ENCODE results near the gene ZNF778.

ZNF778 gene

DNA sequence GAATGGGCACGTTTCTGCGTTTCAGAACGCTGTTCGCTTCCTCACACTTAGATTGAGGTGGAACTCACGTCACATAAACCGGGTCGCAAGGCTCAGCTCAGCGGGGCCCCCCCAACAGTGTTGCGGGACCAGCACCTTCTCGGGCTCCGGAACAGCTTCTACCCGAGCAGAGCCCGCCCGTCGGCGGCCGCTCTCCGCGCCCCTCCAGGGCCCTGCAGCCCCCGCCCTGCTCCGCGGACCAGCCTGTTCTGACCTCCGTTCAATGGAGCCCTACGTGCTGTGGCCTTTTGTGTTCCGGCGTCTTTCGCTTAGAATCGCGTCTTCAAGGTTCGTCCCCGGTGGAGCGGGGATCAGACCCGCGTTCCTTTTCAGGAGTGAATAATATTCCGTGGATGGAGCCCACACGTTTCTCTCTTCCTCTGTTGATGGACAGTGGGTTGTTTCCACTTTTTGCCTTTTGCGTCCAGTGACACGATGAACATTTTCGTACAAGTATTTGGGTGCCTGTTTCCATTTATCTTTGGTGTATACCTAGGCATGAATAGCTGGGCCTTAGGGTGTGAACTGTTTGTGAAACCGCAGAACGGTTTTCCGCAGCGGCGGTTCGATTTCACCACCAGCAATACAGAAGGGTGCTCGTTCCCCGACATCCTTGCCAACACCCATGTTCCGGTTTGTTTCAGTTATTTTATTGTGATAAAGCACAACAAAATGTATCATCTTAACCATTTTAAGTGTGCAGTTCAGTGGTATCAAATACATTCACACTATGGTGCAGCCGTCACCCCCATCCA is 14.9 kb upstream of the ZNF778 start:
- TF ChIP-seq POLR2A (IDR thresholded peaks at IDR 0.05; ENCODE audit: low read depth, low read length) = no peak
- no peak for FAIRE-seq
- no peak for DNase-seq (ENCODE audit: insufficient read length, low spot score)

DNA sequence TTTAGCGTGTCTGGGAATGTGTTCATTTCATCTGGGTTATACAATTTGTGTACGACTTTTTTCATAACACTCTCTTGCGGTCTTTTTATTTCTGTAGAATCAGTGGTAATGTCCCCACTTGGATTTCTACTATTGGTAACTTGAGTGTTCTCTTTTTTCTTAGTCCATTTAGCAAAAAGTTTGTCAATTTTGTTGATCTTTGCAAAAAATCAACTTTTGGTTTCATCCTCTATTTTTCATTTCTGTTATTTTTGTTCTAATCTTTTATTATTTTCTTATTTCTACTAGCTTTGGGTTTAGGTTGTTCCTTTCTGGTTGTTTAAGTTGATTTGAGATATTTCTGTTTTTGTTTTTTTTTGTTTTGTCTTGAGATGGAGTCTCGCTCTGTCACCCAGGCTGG is 9.5 kb upstream of the ZNF778 start:
- TF ChIP-seq POLR2A (IDR thresholded peaks at IDR 0.05; ENCODE audit: low read depth, low read length) = no peak
- no peak for FAIRE-seq
- DNase-seq (ENCODE audit: insufficient read length, low spot score) = no peak

DNA sequence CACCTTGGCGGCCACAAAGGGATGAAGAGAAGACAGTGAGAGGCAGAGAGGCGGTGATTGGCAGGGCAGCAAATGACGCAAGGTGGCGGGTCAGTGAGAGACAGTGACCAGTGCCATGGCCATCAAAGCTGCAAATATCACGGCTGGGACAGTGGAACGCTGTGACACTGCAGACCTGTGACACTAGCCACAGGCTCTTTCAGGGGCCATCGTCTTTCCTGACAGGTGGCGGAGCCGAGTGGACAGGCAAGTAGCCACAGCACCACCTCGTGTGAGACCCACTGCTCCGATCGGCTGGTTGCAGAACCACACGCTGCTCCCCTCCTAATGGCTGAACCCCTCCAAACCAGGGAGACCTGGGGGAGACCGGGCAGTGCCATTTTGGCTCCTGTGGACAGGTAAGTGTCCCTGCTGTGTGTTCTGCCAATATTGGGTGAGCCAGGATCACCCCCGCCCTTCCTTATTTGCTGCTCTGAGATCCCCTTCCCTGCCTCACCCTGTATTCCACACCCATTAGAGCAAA is 7.9 kb upstream of the ZNF778 start:
- TF ChIP-seq POLR2A (IDR thresholded peaks at IDR 0.05; ENCODE audit: low read depth, low read length) = no peak
- FAIRE-seq = no peak
- no peak for DNase-seq (ENCODE audit: insufficient read length, low spot score)

DNA sequence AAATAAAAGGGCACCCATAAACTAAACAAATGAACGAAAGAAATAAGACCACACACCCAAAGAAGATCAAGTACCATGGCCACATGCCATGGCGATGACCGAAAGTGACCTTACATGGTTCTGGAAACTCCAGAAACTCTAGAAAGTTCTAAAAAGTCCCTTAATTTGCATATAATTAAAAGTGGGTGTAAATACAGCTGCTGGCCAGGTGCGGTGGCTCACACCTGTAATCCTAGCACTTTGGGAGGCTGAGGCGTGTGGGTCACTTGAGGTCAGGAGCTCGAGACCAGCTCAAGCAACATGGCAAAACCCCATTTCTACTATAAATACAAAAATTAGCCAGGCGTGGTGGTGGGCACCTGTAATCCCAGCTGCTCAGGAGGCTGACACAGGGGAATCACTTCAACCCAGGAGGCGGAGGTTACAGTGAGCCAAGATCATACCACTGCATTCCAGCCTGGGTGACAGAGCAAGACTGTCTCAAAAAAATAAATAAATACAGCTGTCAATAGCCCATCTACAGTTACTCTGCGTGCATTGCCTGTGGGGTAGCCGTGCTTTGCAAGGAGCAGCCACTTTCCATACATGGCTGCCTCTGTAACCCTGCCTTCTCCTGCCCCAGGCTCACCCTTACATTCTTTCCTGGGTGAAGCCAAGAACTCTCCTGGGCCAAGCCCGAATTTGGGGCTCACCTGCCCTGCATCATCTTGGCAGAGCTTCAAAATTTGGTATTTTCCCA is 7.2 kb upstream of the ZNF778 start:
- no peak for TF ChIP-seq POLR2A (IDR thresholded peaks at IDR 0.05; ENCODE audit: low read depth, low read length)
- no peak for FAIRE-seq
- DNase-seq (ENCODE audit: insufficient read length, low spot score) = no peak

DNA sequence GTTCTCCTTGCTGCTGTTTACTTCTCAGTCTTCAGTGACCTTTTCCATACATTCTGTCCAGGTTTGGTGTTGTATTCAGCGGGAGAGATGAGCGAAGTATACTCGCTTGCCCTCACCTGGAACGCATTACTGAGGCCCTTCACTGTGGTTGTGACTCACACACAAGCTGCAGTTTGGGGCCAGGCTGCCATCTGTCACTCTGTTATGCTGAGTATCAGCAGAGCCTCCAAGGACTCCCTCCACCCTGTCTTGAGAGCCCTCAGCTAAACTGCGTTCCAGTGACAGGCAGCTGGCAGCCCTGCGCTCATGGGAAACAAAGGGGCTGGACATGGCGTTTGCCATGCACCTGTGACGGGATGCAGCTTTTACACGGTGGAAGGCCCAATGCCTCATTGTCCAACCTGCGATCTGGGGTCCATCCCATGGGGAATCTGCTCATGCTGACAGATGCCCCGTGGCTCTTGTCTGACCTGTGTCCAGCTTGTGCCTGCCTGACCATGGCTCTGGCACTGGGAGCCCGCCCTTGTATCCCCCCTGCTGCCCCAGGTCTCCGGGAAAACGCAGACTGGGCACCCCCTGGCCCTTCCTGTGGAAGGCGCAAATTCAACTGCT is 6.5 kb upstream of the ZNF778 start:
- FAIRE-seq (no peak), DNase-seq (ENCODE audit: insufficient read length, low spot score) (no peak)
- no peak for TF ChIP-seq POLR2A (IDR thresholded peaks at IDR 0.05; ENCODE audit: low read depth, low read length)

DNA sequence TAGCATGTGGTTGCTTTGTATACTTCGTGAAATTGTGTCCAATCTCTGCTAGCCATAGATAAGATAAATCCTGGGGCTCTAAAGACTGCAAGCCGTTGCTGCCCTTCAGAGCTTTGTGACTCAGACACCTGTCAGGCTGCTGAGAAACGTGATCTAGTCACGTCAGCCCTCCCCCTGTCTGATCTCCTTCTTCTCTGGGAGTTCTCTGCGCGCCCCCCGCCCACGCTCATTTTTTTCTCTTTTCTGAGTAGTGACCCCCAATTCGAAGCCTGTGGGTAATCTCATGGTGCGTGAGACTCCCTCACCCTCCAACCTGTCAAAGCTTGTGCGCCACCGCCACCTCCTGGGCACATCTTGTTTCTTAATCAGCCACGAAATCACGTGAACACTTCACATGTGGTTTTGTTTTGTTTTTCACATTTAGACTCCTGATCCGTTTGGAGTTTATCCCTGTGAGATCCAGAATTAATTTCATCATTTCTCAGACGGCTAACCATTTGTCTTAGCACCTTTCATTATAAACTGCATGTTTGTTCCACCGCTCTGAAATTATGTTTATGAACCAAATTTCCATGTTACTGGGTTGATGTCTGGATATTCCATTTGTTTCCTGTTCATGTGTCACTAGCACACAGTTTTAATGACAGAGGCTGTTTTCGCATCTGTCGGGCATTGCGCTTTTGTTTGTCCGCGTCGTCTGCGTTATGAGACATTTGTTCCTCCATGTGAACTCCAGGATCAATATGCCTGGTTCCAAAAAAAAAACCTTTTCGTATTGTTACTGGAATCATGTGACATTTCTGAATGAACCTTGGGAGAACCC is 977 bp upstream of the ZNF778 start:
- peak; percentile 69 for DNase-seq (ENCODE audit: insufficient read length, low spot score)

DNA sequence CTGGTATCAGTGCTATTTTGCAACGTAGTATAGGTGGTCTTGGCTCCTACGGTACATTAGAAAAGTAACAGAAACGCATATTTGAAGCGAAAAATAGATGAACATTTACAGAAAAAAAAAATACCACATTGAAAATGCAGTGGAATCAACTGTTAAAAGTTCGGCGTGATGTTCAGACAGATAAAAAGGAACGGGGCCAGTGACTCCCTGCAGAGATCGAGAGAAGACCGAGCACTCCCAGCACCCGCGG is 440 bp upstream of the ZNF778 start:
- FAIRE-seq (no peak), DNase-seq (ENCODE audit: insufficient read length, low spot score) (no peak)
- no peak for TF ChIP-seq POLR2A (IDR thresholded peaks at IDR 0.05; ENCODE audit: low read depth, low read length)

More for the DNA sequence above, 977 bp upstream of the ZNF778 start:
- no peak for FAIRE-seq
- no peak for TF ChIP-seq POLR2A (IDR thresholded peaks at IDR 0.05; ENCODE audit: low read depth, low read length)

DNA sequence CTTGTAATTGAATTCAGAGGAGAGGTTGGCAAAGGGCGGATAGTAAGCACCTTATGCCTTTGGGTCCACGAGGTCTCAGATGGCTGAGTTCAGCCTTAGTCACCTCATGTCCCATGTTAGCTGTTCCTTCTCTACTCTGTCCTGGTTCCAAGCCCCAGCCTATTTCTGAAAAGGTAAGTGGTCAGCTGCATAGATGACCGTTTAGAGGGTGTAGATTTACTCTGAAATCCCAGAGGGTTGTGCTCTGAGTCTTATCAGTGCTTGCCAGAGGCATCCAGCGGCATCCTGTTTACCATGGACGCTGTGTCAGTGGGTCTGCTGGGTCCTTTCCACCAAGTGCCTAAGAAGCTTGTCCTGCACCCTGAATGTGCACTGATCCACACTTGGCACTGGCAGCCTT is 1.9 kb downstream of the ZNF778 start:
- FAIRE-seq (no peak), DNase-seq (ENCODE audit: insufficient read length, low spot score) (no peak)
- TF ChIP-seq POLR2A (IDR thresholded peaks at IDR 0.05; ENCODE audit: low read depth, low read length) = no peak

DNA sequence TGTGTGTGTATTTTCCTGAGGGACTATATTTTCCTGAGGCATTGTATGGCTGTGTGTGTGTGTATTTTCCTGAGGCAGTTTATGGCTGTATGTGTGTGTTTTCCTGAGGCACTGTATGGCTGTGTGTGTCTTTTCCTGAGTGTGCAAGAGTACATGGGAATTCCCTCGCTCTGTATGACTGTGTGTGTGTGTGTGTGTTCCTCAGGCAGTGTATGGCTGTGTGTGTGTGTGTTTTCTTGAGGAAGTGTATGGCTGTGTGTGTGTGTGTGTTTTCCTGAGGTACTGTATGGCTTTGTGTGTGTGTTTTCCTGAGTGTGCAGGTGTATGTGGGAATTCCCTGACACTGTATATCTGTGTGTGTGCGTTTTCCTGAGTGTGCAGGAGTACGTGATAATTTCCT is 4.1 kb downstream of the ZNF778 start:
- no peak for DNase-seq (ENCODE audit: insufficient read length, low spot score)
- no peak for TF ChIP-seq POLR2A (IDR thresholded peaks at IDR 0.05; ENCODE audit: low read depth, low read length)
- no peak for FAIRE-seq

DNA sequence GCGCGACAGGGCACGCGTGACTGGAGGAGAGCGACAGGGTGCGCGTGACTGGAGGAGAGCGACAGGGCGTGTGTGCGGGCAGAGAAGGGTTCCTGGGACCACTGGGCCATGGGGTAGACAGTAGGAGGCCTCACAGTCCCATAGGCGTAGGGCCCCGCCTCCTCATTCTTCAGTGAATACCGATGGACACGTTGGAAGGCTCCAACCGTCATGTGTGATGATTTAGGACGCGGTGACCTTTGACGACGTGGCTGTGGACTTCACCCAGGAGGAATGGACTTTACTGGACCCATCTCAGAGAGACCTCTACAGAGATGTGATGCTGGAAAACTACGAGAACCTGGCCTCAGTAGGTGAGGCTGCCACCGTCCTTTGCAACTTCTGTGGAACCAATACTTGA is 5.4 kb downstream of the ZNF778 start:
- no peak for TF ChIP-seq POLR2A (IDR thresholded peaks at IDR 0.05; ENCODE audit: low read depth, low read length)
- no peak for FAIRE-seq
- DNase-seq (ENCODE audit: insufficient read length, low spot score) = no peak

DNA sequence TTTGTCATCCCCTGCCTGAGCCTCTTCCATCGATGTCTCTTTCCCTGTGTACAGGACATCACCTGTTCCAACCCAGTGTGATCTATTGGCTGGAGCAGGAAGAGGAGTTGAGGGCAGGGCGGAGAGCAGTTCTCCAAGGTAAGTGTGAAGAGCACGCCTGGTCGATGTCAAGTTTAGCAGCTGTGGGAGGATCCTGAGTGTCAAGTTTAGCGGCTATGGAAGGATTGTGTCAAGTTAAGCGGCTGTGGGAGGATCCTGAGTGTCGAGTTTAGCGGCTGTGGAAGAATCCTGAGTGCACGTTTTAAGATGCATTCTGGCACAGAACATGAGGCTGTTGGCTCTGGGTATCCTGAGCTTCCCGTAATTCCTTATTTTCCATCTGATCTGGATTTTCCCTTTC is 7.2 kb downstream of the ZNF778 start:
- no peak for DNase-seq (ENCODE audit: insufficient read length, low spot score)
- TF ChIP-seq POLR2A (IDR thresholded peaks at IDR 0.05; ENCODE audit: low read depth, low read length) = no peak
- no peak for FAIRE-seq

DNA sequence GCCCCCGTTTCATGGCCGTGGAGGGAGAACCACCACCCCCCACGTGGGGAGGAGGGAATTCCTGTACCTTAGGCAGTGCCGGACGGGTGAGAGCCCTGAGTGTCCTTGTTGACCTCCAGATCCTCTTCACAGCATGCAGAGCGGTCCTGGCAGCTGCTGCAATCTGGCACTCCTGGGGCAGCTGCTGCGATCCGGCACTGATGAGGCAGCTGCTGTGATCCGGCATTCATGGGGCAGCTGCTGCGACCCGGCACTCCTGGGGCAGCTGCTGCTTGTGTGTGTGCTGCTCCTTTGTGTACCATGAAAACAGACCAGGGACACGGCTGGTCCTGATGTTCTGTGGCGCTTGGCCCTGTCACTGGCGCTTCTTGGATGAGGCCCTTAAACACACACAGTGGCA is 12.8 kb downstream of the ZNF778 start:
- TF ChIP-seq POLR2A (IDR thresholded peaks at IDR 0.05; ENCODE audit: low read depth, low read length) = no peak
- DNase-seq (ENCODE audit: insufficient read length, low spot score) = no peak
- FAIRE-seq = no peak

DNA sequence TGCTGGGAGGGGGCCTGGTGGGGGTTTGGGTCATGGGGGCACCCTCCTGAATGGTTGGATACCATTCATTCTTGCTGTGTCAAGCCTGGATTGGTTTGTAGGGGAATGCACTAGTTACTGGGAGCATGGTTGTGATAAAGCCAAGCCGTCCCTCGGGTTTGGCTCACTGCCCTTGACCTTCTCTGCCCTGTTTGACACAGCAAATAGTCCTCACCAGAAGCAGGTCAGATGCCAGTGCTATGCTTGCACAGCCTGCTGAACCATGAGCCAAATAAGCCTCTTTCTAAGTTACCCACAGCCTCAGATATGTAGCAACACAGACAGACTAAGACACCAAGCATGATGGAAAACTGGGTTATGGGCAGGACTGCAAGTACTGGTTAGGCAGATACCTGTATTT is 14.6 kb downstream of the ZNF778 start:
- FAIRE-seq (no peak), DNase-seq (ENCODE audit: insufficient read length, low spot score) (no peak)
- no peak for TF ChIP-seq POLR2A (IDR thresholded peaks at IDR 0.05; ENCODE audit: low read depth, low read length)

Measured in H54 (cell line).